HG03558 (cell line): ENCODE measurements around the gene FBXO40.

Experiments
- ATAC-seq: cut with Tn5 transposase; IDR thresholded peaks from one replicate; pipeline ENCODE4 v1.9.1; 2021; ENCODE audit warnings: moderate number of reproducible peaks; ENCODE audit not compliant: unreplicated experiment; ENCODE audit errors: extremely low read depth

FBXO40 gene

DNA sequence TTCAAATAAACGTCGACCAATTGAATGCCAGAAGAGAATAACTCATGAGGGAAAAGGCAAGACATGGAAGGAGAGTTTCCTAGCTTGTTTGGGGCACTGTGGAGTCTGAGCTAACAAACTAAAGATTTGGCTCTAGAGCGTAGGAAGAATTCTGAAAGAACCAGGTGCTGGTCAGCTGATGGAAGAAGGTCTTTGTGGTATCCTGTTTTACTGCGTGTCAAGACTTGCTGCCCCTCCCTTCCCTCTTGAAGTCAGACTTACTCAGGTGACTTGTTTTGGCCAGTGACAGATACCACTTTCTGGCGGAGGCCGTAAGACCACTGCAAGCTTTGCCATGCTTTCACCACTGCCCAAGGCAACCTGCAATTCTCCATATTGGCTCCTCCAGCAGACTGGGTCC, 68.2 kb downstream of the FBXO40 start:
- no peak for ATAC-seq

- ATAC-seq = no peak
These were observed 69.6 kb downstream of the FBXO40 start for GRCh38 chr3:121662742-121663141.

DNA sequence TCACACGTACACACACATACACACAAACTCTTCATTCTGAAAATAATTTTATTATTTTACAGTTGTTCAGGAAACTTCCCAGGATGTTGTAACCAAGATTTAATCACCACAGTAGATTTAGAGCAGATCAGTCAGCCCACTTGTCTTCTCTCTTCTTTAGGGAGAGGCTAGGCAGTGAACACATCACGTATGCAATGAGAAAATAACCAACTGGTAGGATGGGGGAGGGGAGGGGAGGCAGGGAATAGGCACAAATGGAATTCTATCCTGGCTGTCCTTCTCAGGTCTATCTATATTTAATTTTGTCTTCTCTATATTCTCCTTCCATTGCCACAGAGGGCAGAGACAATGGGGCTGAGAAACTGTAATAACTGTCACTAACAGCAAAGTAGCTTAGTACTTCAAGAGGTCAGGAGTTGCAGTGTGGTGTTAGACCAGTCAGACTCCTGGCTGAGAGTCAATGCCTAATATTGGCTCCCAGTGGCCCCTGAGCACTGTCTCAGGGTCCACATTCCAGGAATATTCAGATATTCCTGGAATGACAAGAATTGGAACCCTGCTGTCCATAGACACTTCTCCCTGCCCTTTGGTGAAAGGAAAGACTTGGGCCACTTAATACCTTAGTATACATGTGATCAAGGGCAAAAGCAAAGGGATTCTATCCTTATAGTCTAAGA, 70.1 kb downstream of the FBXO40 start:
- no peak for ATAC-seq

DNA sequence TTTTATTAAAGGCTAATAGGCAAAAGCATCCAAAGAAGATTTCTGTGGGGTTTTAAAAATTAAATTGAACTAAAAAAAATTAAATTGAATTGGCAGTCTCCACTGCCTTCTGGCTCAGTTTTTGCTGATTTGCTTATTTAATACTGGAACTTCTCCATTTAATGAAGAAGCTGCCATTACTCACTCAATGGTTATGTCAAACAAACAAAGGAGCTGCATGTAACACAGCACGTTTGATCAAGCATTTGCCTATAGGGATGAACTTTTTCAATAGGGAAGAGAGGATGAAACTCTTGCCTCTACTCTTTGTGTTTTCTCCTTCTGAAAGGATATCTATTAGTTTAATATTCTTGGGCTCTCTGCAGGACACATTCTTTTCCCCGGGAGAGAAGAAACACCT, 72.3 kb downstream of the FBXO40 start:
- no peak for ATAC-seq

DNA sequence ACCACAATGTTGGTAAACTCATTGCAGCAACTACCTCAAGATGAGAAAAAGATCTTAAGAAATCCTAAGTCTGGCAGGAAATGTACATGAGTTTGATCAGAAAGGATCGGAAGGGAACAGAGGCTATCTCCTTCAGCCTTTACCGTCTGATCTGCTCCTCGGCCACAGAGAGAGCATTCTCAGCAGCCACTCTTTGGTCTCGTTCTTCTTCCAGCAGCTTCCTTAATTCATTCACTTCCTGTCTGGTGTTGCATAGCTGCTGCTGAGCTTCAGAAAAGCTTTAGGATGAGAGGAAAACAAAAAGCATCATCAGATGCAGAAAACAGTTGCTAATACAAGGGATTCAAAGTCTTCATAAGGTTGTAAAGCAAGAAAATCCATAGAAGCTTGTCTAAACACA, 74.2 kb downstream of the FBXO40 start:
- ATAC-seq = no peak

DNA sequence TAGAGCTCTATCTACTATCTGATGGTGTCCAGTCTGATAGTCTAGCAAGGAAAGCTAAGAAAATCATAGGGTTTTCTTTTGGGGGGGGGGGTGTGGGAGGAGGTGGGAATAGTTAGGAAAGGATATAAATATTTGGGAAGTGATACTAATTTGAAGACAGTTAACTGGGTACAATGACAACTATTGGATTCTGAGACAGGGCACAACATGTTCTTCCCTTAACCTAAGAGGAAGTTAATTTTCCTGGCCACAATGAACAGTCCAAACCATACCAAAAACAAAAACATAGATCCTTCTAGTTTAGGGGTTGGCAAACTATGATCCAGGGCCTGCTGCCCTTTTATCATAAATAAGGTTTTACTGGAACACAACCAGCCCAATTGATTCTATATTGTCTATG, 77.5 kb downstream of the FBXO40 start:
- ATAC-seq = no peak

DNA sequence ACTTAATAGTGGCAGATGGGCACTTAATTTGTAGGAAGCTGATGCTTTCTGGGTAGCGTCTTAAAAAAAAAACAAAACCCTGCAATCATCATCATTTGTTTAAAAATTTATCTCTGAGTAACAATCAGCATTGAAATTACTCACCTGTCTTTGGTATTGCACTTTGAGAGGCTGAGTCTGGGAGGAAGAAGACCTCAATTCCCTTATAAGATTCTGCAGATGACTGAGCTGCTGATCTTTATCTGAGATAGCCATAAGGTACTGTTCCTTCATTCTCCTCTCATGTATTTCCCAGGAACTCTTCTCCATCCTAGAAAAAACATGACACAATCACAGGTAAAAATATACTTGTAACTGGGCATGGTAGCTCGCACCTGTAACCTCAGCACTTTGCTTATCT, 84.0 kb downstream of the FBXO40 start:
- no peak for ATAC-seq
